ENCODE measurements around the gene AOAH. TPM values are rescaled to one million over a fixed set of nuclear protein-coding genes. Genes with fewer than 3 reads are reported as not detected.

AOAH gene
- total RNA-seq, 4 donors from 2014 or later: 0.68 to 12.0 (median 4.8) TPM

DNA sequence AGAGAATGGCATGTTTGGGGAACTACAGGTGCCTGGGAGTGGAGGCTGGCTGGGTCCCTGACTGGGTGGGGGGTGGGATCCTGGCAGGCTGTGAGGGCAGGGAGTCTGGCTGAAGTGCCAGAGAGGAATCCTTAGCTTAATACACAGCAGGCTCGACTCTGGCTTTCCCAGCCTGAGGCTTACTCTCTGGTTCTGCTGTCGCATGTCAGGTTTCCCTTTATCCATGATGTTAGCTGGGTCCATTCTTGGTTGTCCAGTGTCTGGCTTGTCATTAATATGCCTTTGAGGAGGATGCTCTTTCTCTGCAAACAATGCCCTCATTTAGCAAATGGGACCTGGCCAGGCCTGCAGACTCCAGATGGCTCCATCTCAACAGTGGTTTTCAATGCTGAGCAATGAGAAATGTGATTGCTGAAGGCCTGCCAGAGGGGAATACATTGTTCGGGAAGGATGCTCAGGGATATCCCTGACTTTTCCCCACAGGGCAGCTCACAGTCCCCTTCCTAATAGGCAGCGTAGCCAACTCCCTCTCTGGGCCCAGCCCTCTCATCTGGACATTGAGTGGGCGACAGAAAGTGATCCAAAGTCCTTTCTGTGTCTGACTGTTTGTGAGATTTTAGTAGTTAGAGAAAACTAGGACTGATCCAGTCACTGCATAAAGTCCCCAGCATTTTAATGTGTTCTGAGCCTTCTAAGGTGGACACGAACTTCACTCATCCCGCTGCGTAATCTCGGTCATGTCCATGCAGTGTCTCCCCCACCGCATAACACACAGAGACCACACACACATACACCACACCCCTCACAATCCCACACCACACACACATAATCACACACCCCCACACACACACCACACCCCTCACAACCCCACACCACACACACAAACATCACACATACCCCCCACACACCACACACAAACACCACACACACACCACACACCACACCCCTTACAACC, 209.7 kb downstream of the AOAH start:
- Histone ChIP-seq H3K27me3 (no peaks in the 10 kb centered on the region), H3K4me3 (no peak overlapping the region), H3K9me3 (no peaks in the 10 kb centered on the region), H3K27ac (no peak overlapping the region), H3K4me1 (peaks cover 0 to 19% (median 0%) of the 10 kb centered on the region in 3 donors), H3K36me3 (no peaks in the 10 kb centered on the region)
- WGBS, 2 donors: 69 to 71% methylated on average over 8 to 10 of the region's 10 CpGs
- DNase-seq: no peak
- intact Hi-C loops (cut with DNase I): no loop called here
- TF ChIP-seq, protein P1, sequence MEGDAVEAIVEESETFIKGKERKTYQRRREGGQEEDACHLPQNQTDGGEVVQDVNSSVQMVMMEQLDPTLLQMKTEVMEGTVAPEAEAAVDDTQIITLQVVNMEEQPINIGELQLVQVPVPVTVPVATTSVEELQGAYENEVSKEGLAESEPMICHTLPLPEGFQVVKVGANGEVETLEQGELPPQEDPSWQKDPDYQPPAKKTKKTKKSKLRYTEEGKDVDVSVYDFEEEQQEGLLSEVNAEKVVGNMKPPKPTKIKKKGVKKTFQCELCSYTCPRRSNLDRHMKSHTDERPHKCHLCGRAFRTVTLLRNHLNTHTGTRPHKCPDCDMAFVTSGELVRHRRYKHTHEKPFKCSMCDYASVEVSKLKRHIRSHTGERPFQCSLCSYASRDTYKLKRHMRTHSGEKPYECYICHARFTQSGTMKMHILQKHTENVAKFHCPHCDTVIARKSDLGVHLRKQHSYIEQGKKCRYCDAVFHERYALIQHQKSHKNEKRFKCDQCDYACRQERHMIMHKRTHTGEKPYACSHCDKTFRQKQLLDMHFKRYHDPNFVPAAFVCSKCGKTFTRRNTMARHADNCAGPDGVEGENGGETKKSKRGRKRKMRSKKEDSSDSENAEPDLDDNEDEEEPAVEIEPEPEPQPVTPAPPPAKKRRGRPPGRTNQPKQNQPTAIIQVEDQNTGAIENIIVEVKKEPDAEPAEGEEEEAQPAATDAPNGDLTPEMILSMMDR (IDR thresholded peaks at IDR 0.05): no peak
- no peak for TF ChIP-seq POLR2A (IDR thresholded peaks at IDR 0.05)

DNA sequence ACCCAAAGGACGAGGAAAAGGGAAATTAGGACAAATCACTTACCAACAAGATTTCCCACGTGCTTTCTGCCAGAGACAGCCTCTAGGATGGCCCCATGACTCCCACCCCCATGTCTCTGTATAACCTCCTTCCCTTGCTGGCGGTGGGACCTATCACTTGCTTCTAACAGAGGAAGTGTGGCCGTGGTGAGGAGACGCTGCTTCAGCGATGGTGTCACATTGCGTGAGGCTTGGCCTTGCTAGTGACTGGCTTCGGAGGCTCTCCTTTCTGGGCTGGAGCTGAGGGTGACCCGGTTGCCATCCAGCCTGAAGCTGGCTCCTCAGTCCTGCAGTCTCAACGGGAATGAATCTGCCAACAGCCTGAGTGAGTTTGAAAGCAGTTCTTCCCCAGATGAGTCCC, 210.9 kb downstream of the AOAH start:
- intact Hi-C loops (cut with DNase I): no loop called here
- no peak overlapping the region for H3K27ac ChIP-seq
- no peaks in the 10 kb centered on the region for H3K27me3 ChIP-seq
- TF ChIP-seq POLR2A (IDR thresholded peaks at IDR 0.05): no peak
- TF ChIP-seq, protein P1 (IDR thresholded peaks at IDR 0.05): no peak
- 89 to 94% methylated on average over 10 of the region's 10 CpGs for WGBS, 2 donors
- DNase-seq: no peak
- peaks cover 0 to 19% (median 0%) of the 10 kb centered on the region in 3 donors for H3K4me1 ChIP-seq
- H3K36me3 ChIP-seq: no peaks in the 10 kb centered on the region
- no peaks in the 10 kb centered on the region for H3K9me3 ChIP-seq
- H3K4me3 ChIP-seq: no peak overlapping the region

DNA sequence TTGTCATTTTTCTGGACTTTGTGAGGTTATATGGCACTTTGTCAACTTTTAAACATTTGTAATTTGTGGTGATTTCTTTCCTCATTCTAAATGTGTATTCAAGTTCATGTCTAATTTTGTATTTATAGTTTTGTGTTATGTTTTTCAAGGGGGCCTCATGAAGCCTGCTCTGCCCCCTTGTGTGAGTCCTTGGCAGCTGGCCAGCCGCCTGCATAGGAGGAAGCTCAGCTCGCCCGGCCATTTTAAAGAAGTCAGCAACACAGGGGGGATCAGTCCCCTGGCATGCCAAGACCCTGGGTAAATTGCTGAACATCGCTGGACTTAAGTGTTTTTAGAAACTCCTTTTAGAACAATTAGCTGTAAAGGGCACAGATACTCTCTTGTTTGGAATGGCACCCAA, 211.7 kb downstream of the AOAH start:
- WGBS, 2 donors: 78 to 100% methylated on average over 3 to 4 of the region's 4 CpGs
- Histone ChIP-seq H3K9me3 (no peaks in the 10 kb centered on the region), H3K4me3 (no peak overlapping the region), H3K36me3 (no peaks in the 10 kb centered on the region), H3K27ac (no peak overlapping the region), H3K27me3 (no peaks in the 10 kb centered on the region), H3K4me1 (peaks cover 0 to 25% (median 5%) of the 10 kb centered on the region in 3 donors)
- intact Hi-C loops (cut with DNase I): no loop called here
- DNase-seq: no peak
- TF ChIP-seq, protein P1 (IDR thresholded peaks at IDR 0.05): no peak
- no peak for TF ChIP-seq POLR2A (IDR thresholded peaks at IDR 0.05)

DNA sequence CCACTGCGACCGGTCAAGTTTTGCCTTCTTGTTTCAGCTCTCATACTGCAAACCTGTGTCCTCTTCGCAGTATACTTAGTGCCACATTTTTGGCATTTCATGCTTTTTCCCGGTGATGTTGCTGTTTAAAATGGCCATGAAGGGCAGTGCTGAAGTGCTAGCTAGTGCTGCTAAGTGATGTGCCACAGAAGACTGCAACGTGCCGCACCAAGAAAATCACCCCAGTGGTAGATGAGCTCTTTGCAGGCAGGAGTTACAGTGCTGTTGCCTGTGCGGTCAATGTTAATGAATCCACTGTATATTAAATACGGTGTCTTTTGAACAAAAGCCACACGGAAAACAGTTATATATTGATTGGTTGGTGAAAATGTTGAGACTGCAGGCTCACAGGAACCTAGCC, 214.3 kb downstream of the AOAH start:
- no peak for DNase-seq
- Histone ChIP-seq H3K27me3 (no peaks in the 10 kb centered on the region), H3K36me3 (no peaks in the 10 kb centered on the region), H3K9me3 (no peaks in the 10 kb centered on the region), H3K4me3 (no peak overlapping the region), H3K27ac (no peak overlapping the region), H3K4me1 (peaks cover 0 to 26% (median 19%) of the 10 kb centered on the region in 3 donors)
- TF ChIP-seq POLR2A (IDR thresholded peaks at IDR 0.05): no peak
- TF ChIP-seq, protein P1 (IDR thresholded peaks at IDR 0.05): no peak
- intact Hi-C loops (cut with DNase I): no loop called here
- WGBS, 2 donors: 83 to 97% methylated on average over 9 of the region's 9 CpGs

Data from esophagus squamous epithelium (tissue), 5 donors.